Body of pancreas (tissue), 4 donors: ENCODE data around the gene TASOR2.

ENCODE experiments used
- POLR2A ChIP-seq, 3 donors: fragments of 450-650 bp; IDR thresholded peaks; one replicate each; pipeline ENCODE4 v1.6.1; 2016; ENCODE audit warnings: antibody characterized with exemption in 3 of 3, mild to moderate bottlenecking in 2 of 3
- TF ChIP-seq, protein P1 (sequence below), 7 experiments: fragments of 450-650 bp in 4 of 7; fragments of 200-600 bp in 3 of 7; sonication (generic) in 3 of 7; IDR thresholded peaks; one replicate each; pipeline ENCODE4 v1.5.1; 2016 to 2019; ENCODE audit warnings: antibody characterized with exemption in 7 of 7

- TF ChIP-seq, protein P1, sequence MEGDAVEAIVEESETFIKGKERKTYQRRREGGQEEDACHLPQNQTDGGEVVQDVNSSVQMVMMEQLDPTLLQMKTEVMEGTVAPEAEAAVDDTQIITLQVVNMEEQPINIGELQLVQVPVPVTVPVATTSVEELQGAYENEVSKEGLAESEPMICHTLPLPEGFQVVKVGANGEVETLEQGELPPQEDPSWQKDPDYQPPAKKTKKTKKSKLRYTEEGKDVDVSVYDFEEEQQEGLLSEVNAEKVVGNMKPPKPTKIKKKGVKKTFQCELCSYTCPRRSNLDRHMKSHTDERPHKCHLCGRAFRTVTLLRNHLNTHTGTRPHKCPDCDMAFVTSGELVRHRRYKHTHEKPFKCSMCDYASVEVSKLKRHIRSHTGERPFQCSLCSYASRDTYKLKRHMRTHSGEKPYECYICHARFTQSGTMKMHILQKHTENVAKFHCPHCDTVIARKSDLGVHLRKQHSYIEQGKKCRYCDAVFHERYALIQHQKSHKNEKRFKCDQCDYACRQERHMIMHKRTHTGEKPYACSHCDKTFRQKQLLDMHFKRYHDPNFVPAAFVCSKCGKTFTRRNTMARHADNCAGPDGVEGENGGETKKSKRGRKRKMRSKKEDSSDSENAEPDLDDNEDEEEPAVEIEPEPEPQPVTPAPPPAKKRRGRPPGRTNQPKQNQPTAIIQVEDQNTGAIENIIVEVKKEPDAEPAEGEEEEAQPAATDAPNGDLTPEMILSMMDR (IDR thresholded peaks at IDR 0.05): no peak
- TF ChIP-seq POLR2A (IDR thresholded peaks at IDR 0.05): no peak
Measured at GRCh38 chr10:5694573-5694972, 9.9 kb downstream of the TASOR2 start.
